DOHH2 (cell line): ENCODE data around the gene ELOA.
"Not testable (repeated sequence)": the region's sequence is repeated elsewhere in the genome, so short reads cannot be mapped to it uniquely, and the experiment has no call there.

ENCODE experiments used
- H3F3A ChIP-seq: fragments of 200-600 bp; sonication (generic), shearing (Covaris generic); 2 replicates; pipeline ENCODE4 v1.6.0; 2016; ENCODE audit warnings: antibody characterized with exemption, mild to moderate bottlenecking; ENCODE audit not compliant: control insufficient read depth, insufficient read depth
- H3K27ac ChIP-seq: fragments of 200-600 bp; sonication (generic); 2 replicates; pipeline ENCODE4 v1.5.1; 2014; ENCODE audit warnings: low read depth, mild to moderate bottlenecking, low read length, moderate library complexity
- H3K27me3 ChIP-seq: fragments of 200-600 bp; sonication (generic); 2 replicates; pipeline ENCODE4 v1.6.1; 2014; ENCODE audit warnings: mild to moderate bottlenecking, low read length, mixed read lengths; ENCODE audit not compliant: control insufficient read depth
- H3K36me3 ChIP-seq: fragments of 200-600 bp; sonication (generic); 2 replicates; pipeline ENCODE4 v1.6.1; 2014; ENCODE audit warnings: mild to moderate bottlenecking, low read length, moderate library complexity, mixed read lengths; ENCODE audit not compliant: control insufficient read depth
- H3K4me1 ChIP-seq: fragments of 200-600 bp; sonication (generic); 2 replicates; pipeline ENCODE4 v1.6.1; 2014; ENCODE audit warnings: mild to moderate bottlenecking, low read length, mixed read lengths; ENCODE audit not compliant: control insufficient read depth
- H3K4me2 ChIP-seq: fragments of 200-600 bp; sonication (generic); 2 replicates; pipeline ENCODE4 v1.6.0; 2014; ENCODE audit warnings: mild to moderate bottlenecking, low read length, moderate library complexity
- H3K4me3 ChIP-seq: fragments of 200-600 bp; sonication (generic); 2 replicates; pipeline ENCODE4 v1.5.1; 2014; ENCODE audit warnings: mild to moderate bottlenecking, low read length, mixed read lengths
- H3K79me2 ChIP-seq: fragments of 200-600 bp; sonication (generic); 2 replicates; pipeline ENCODE4 v1.6.1; 2014; ENCODE audit warnings: mild to moderate bottlenecking, low read length, mixed read lengths; ENCODE audit not compliant: control insufficient read depth
- H3K9me2 ChIP-seq: fragments of 200-600 bp; sonication (generic); replicated peaks from 2 replicates; pipeline ENCODE4 v1.6.1; 2014; ENCODE audit warnings: mild to moderate bottlenecking, low read length, mixed read lengths; ENCODE audit not compliant: control insufficient read depth
- H3K9me3 ChIP-seq: fragments of 200-600 bp; sonication (generic); 2 replicates; pipeline ENCODE4 v1.6.1; 2014; ENCODE audit warnings: antibody characterized with exemption, low read length, mixed read lengths; ENCODE audit not compliant: control insufficient read depth, insufficient read depth
- H4K20me1 ChIP-seq: fragments of 200-600 bp; sonication (generic); 2 replicates; pipeline ENCODE4 v1.6.0; 2014; ENCODE audit warnings: low read depth, mild to moderate bottlenecking, antibody characterized with exemption, low read length, moderate library complexity; ENCODE audit not compliant: control insufficient read depth, insufficient read depth
- EZH2phosphoT487 ChIP-seq: fragments of 200-600 bp; sonication (generic); IDR thresholded peaks from 2 replicates; pipeline ENCODE4 v1.6.1; 2017; ENCODE audit warnings: borderline replicate concordance, mild to moderate bottlenecking, antibody characterized with exemption, low read length, moderate library complexity, mixed read lengths
- TF ChIP-seq, protein P1 (sequence below): fragments of 200-600 bp; sonication (generic); IDR thresholded peaks from one replicate; pipeline ENCODE4 v1.5.1; 2014; ENCODE audit warnings: antibody characterized with exemption, mild to moderate bottlenecking, low read depth, low read length; ENCODE audit not compliant: poor library complexity, severe bottlenecking

Gene ELOA

DNA sequence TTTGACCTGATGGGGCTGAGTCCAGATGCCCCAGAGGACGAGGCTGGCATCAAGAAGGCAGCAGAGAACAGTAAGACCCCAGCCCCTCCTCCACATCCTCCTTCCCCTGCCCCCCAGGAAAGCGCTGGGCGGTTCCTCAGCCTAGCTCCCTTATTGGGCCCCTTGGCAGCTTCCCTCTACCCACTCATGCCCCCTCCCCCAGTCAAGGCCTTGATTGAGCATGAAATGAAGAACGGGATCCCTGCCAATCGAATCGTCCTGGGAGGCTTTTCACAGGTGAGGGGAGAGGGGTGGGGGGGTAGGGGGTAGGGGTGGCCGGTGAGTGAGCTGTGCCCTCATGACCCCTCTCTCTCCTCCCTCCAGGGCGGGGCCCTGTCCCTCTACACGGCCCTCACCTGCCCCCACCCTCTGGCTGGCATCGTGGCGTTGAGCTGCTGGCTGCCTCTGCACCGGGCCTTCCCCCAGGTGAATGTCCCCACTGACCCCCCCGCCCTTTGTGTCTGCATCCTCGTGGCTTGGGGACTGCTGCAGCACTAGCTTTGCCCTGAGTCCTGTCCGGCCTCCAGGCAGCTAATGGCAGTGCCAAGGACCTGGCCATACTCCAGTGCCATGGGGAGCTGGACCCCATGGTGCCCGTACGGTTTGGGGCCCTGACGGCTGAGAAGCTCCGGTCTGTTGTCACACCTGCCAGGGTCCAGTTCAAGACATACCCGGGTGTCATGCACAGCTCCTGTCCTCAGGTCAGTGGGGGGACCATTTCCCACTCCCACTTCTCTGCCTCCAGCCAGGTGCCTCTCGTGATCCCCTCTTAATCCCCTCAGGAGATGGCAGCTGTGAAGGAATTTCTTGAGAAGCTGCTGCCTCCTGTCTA lies 50.8 kb downstream of the ELOA start:
- H3K4me2 ChIP-seq, result no peak overlapping the region
- no peak overlapping the region for H3K4me3 ChIP-seq
- TF ChIP-seq, protein P1, sequence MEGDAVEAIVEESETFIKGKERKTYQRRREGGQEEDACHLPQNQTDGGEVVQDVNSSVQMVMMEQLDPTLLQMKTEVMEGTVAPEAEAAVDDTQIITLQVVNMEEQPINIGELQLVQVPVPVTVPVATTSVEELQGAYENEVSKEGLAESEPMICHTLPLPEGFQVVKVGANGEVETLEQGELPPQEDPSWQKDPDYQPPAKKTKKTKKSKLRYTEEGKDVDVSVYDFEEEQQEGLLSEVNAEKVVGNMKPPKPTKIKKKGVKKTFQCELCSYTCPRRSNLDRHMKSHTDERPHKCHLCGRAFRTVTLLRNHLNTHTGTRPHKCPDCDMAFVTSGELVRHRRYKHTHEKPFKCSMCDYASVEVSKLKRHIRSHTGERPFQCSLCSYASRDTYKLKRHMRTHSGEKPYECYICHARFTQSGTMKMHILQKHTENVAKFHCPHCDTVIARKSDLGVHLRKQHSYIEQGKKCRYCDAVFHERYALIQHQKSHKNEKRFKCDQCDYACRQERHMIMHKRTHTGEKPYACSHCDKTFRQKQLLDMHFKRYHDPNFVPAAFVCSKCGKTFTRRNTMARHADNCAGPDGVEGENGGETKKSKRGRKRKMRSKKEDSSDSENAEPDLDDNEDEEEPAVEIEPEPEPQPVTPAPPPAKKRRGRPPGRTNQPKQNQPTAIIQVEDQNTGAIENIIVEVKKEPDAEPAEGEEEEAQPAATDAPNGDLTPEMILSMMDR, result no peak
- no peak for TF ChIP-seq EZH2phosphoT487
- no peaks in the 10 kb centered on the region for H3K9me3 ChIP-seq
- peaks cover 6% of the 10 kb centered on the region for H3F3A ChIP-seq
- no peak overlapping the region for H3K27ac ChIP-seq
- H3K9me2 ChIP-seq, result no peaks in the 10 kb centered on the region
- peaks cover 20% of the 10 kb centered on the region for H3K4me1 ChIP-seq
- no peaks in the 10 kb centered on the region for H3K27me3 ChIP-seq
- H3K36me3 ChIP-seq, result peaks cover 36% of the 10 kb centered on the region
- H3K79me2 ChIP-seq, result peaks cover 28% of the 10 kb centered on the region
- no peaks in the 10 kb centered on the region for H4K20me1 ChIP-seq

DNA sequence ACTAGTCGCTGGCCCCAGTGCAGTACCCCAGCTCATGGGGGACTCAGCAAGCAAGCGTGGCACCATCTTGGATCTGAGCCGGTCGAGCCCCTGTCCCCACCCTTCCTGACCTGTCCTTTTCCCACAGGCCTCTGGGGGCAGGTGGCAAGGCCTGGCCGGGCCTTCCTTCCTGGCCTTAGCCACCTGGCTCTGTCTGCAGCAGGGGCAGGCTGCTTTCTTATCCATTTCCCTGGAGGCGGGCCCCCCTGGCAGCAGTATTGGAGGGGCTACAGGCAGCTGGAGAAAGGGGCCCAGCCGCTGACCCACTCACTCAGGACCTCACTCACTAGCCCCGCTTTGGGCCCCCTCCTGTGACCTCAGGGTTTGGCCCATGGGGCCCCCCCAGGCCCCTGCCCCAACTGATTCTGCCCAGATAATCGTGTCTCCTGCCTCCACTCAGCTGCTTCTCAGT lies 51.5 kb downstream of the ELOA start:
- not testable (repeated sequence) for H3K4me2 ChIP-seq, H3K9me2 ChIP-seq, H3K27ac ChIP-seq, H3K9me3 ChIP-seq, H3K4me3 ChIP-seq, H4K20me1 ChIP-seq, H3F3A ChIP-seq, H3K27me3 ChIP-seq
- peaks cover 30% of the 10 kb centered on the region for H3K79me2 ChIP-seq
- H3K36me3 ChIP-seq, result peaks cover 36% of the 10 kb centered on the region
- H3K4me1 ChIP-seq, result peaks cover 27% of the 10 kb centered on the region

DNA sequence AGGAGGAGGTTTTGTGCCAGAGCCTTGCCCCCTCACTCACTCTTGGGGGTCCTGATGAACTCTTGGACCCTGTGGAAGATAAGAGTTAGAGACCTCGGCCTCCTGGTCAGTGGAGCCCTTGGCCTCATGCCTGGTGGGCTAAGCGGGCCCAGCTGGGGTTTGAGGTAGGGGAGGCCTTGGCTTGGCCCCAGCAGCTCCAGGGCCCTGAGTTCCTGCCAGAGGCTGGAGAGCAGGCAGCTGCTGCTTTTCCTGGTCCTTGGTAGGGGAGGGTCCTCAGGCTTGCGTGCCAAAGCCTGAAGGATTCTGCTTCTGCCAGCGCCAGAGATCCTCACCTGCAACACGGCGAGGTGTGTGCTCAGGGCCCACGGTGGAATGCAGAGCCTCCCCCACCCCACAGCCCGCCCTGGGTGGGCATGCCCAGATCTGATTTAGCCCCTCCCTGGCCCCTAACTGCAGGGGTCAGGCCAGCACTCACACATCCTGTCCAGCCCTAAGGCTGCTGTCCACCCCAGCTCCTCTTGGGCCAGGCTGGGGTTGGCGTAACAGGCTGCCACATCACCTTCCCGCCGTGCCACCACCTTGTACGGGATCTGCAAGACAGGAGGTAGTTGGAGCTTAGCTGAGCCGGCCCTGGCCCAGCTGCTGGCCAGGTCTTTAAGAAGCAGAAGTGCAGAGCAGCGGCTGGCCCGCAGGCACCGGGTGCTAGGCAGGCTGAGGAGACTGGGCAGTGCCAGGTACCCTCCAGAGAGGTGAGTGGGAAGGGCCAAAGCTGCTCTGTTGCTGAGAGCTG lies 52.6 kb downstream of the ELOA start:
- H3K4me1 ChIP-seq, result peaks cover 23% of the 10 kb centered on the region
- H3K4me3 ChIP-seq, result no peak overlapping the region
- H3K27me3 ChIP-seq, result no peaks in the 10 kb centered on the region
- H3F3A ChIP-seq, result no peaks in the 10 kb centered on the region
- no peaks in the 10 kb centered on the region for H4K20me1 ChIP-seq
- no peak overlapping the region for H3K27ac ChIP-seq
- H3K4me2 ChIP-seq, result no peak overlapping the region
- H3K79me2 ChIP-seq, result peaks cover 34% of the 10 kb centered on the region
- no peaks in the 10 kb centered on the region for H3K9me3 ChIP-seq
- TF ChIP-seq, protein P1, result no peak
- TF ChIP-seq EZH2phosphoT487, result no peak
- no peaks in the 10 kb centered on the region for H3K9me2 ChIP-seq
- peaks cover 36% of the 10 kb centered on the region for H3K36me3 ChIP-seq
